ENCODE measurements around the gene IPO9.

DNA sequence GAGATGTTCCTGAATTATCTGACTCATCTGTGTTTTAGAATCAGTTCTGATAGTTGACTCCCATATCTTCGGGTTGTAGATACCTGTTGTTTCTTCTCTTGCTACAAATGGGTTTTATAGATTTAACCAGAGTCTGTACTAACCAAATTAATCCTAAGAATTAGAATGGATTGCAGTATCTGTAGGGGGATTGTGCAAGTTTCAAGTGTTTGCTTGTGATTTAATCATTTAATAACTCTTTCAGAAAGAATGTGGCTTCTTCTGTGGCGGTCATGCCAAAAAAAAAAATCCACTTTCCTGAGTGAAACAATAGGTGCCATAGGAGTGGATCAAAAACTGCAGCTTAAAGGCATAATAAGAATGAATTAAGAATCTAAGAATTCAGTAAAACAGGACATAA, 9.4 kb downstream of the IPO9 start:
- TF ChIP-seq CEBPB (IDR thresholded peaks at IDR 0.05; ENCODE audit: low read depth) (no peak), SP1 (IDR thresholded peaks at IDR 0.05; ENCODE audit: low read depth) (no peak), POLR2AphosphoS5 (IDR thresholded peaks at IDR 0.05; ENCODE audit: low read depth, low read length) (no peak), POLR2A (IDR thresholded peaks at IDR 0.05; ENCODE audit: borderline replicate concordance, extremely low read depth, insufficient read depth, insufficient read length) (no peak), EZH2 (IDR thresholded peaks at IDR 0.05) (no peak), SRF (IDR thresholded peaks at IDR 0.05; ENCODE audit: low read depth) (no peak), ZNF274 (IDR thresholded peaks at IDR 0.05; ENCODE audit: low read depth, low read length) (no peak), SIN3A (IDR thresholded peaks at IDR 0.05; ENCODE audit: low read depth) (no peak), EZH2phosphoT487 (IDR thresholded peaks at IDR 0.05; ENCODE audit: borderline replicate concordance) (no peak)
- TF ChIP-seq, protein P1, sequence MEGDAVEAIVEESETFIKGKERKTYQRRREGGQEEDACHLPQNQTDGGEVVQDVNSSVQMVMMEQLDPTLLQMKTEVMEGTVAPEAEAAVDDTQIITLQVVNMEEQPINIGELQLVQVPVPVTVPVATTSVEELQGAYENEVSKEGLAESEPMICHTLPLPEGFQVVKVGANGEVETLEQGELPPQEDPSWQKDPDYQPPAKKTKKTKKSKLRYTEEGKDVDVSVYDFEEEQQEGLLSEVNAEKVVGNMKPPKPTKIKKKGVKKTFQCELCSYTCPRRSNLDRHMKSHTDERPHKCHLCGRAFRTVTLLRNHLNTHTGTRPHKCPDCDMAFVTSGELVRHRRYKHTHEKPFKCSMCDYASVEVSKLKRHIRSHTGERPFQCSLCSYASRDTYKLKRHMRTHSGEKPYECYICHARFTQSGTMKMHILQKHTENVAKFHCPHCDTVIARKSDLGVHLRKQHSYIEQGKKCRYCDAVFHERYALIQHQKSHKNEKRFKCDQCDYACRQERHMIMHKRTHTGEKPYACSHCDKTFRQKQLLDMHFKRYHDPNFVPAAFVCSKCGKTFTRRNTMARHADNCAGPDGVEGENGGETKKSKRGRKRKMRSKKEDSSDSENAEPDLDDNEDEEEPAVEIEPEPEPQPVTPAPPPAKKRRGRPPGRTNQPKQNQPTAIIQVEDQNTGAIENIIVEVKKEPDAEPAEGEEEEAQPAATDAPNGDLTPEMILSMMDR (IDR thresholded peaks at IDR 0.05 in 2 of 3, conservative IDR thresholded peaks at IDR 0.05 in 1 of 3; ENCODE audit: borderline replicate concordance in 1 of 3, insufficient read depth in 1 of 3, low read depth in 2 of 3, low read length in 2 of 3), result no peak
- TF ChIP-seq, protein P2, sequence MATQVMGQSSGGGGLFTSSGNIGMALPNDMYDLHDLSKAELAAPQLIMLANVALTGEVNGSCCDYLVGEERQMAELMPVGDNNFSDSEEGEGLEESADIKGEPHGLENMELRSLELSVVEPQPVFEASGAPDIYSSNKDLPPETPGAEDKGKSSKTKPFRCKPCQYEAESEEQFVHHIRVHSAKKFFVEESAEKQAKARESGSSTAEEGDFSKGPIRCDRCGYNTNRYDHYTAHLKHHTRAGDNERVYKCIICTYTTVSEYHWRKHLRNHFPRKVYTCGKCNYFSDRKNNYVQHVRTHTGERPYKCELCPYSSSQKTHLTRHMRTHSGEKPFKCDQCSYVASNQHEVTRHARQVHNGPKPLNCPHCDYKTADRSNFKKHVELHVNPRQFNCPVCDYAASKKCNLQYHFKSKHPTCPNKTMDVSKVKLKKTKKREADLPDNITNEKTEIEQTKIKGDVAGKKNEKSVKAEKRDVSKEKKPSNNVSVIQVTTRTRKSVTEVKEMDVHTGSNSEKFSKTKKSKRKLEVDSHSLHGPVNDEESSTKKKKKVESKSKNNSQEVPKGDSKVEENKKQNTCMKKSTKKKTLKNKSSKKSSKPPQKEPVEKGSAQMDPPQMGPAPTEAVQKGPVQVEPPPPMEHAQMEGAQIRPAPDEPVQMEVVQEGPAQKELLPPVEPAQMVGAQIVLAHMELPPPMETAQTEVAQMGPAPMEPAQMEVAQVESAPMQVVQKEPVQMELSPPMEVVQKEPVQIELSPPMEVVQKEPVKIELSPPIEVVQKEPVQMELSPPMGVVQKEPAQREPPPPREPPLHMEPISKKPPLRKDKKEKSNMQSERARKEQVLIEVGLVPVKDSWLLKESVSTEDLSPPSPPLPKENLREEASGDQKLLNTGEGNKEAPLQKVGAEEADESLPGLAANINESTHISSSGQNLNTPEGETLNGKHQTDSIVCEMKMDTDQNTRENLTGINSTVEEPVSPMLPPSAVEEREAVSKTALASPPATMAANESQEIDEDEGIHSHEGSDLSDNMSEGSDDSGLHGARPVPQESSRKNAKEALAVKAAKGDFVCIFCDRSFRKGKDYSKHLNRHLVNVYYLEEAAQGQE (IDR thresholded peaks at IDR 0.05; ENCODE audit: low read depth), result no peak
- TF ChIP-seq, protein P3, sequence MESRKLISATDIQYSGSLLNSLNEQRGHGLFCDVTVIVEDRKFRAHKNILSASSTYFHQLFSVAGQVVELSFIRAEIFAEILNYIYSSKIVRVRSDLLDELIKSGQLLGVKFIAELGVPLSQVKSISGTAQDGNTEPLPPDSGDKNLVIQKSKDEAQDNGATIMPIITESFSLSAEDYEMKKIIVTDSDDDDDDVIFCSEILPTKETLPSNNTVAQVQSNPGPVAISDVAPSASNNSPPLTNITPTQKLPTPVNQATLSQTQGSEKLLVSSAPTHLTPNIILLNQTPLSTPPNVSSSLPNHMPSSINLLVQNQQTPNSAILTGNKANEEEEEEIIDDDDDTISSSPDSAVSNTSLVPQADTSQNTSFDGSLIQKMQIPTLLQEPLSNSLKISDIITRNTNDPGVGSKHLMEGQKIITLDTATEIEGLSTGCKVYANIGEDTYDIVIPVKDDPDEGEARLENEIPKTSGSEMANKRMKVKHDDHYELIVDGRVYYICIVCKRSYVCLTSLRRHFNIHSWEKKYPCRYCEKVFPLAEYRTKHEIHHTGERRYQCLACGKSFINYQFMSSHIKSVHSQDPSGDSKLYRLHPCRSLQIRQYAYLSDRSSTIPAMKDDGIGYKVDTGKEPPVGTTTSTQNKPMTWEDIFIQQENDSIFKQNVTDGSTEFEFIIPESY (IDR thresholded peaks at IDR 0.05; ENCODE audit: extremely low read depth, insufficient replicate concordance, low read length), result no peak
- TF ChIP-seq, protein P4, sequence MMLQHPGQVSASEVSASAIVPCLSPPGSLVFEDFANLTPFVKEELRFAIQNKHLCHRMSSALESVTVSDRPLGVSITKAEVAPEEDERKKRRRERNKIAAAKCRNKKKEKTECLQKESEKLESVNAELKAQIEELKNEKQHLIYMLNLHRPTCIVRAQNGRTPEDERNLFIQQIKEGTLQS (IDR thresholded peaks at IDR 0.05), result no peak
